Heart left ventricle (tissue), 16 donors: ENCODE data around the gene NMRAL1. TPM values are rescaled to one million over a fixed set of nuclear protein-coding genes. Genes with fewer than 3 reads are reported as not detected.

Experiments
- ATAC-seq, 4 donors: fragments of 200-7000 bp; cut with Tn5 transposase; one replicate each; pipeline ENCODE4 v1.9.1; 2020 to 2022; ENCODE audit warnings: moderate library complexity in 4 of 4, mild to moderate bottlenecking in 3 of 4, moderate number of reproducible peaks in 1 of 4
- DNase-seq, 5 donors: peaks; one replicate each; pipeline ENCODE4 v3.0.0-alpha.2; 2020
- H3K27ac ChIP-seq, 12 donors: fragments of 200-600 bp; sonication (generic) in 4 of 12; one replicate each; pipeline versions ENCODE4 v1.5.0 to v1.8.0; 2016 to 2022; ENCODE audit warnings: mild to moderate bottlenecking in 2 of 12
- H3K27me3 ChIP-seq, 9 donors: fragments of 200-600 bp; sonication (generic) in 2 of 9; one replicate each; pipeline versions ENCODE4 v1.5.1 to v1.8.0; 2016 to 2022; ENCODE audit warnings: mild to moderate bottlenecking in 3 of 9
- H3K36me3 ChIP-seq, 9 donors: fragments of 200-600 bp; sonication (generic) in 2 of 9; one replicate each; pipeline versions ENCODE4 v1.5.0 to v1.8.0; 2018 to 2022; ENCODE audit warnings: mild to moderate bottlenecking in 2 of 9
- H3K4me1 ChIP-seq, 12 donors: fragments of 200-600 bp; sonication (generic) in 4 of 12; one replicate each; pipeline versions ENCODE4 v1.5.0 to v1.8.0; 2016 to 2022; ENCODE audit warnings: mild to moderate bottlenecking in 3 of 12
- H3K4me3 ChIP-seq, 12 donors: fragments of 200-600 bp; sonication (generic) in 4 of 12; one replicate each; pipeline versions ENCODE4 v1.5.0 to v1.8.0; 2017 to 2022; ENCODE audit warnings: mild to moderate bottlenecking in 9 of 12, moderate library complexity in 4 of 12
- H3K9me3 ChIP-seq, 12 donors: fragments of 200-600 bp; sonication (generic) in 4 of 12; one replicate each; pipeline versions ENCODE4 v1.5.0 to v1.8.0; 2016 to 2022; ENCODE audit warnings: mild to moderate bottlenecking in 1 of 12
- POLR2A ChIP-seq, 2 donors: fragments of 450-650 bp; IDR thresholded peaks; one replicate each; pipeline ENCODE4 v1.6.1; 2017; ENCODE audit warnings: antibody characterized with exemption in 2 of 2, mild to moderate bottlenecking in 2 of 2, moderate library complexity in 2 of 2
- WGBS, 4 donors: extraction: QIAGEN DNeasy Blood & Tissue Kit in 2 of 4; methylation state at CpG; one replicate each; pipeline versions ENCODE4 v1.1.5 to v1.1.7; 2013 to 2018; 5-methylcytosine and 5-hydroxymethylcytosine counted together
- intact Hi-C, 10 donors: fragments of 100-400 bp; cut with DNase I; formaldehyde crosslinking; loops; one replicate each; pipeline versions ENCODE4 v1.11.1 to v1.14.2; 2022
- polyA plus RNA-seq, 2 donors: library from polyadenylated mRNA; stranded (reverse); fragments of 200-250 nt; gene quantifications; one replicate each; pipeline ENCODE4 v1.2.3, GENCODE V29; 2013
- total RNA-seq, 9 donors: library from RNA; depleted of rRNA in 2 of 9; stranded (reverse); fragments of >200 nt in 2 of 9; fragmentation: NEBNext Ultra II Directional in 3 of 9; extraction: Animal tissue kit (Norgen Biotek cat#: 25700) in 3 of 9; gene quantifications; one replicate each; pipeline versions ENCODE4 v1.1.0 to v1.2.4, GENCODE V29; 2016 to 2023
- TF ChIP-seq, protein P1 (sequence below), 12 donors: fragments of 200-600 bp; sonication (generic) in 4 of 12; IDR thresholded peaks; one replicate each; pipeline versions ENCODE4 v1.5.0 to v1.8.0; 2018 to 2022; ENCODE audit warnings: antibody characterized with exemption in 12 of 12, mild to moderate bottlenecking in 5 of 12
- donor health status: ischemic (EF 13 %, LVEDD 7.1; RV severe dilation, severe dysfunction).
- donor health status: healthy with polysubstance abuse.
- donor health status: DM: no; HTN: yes; CAD: no.
- donor health status: DM: no; HTN: no; CAD: no.
- donor health status: ischemic (EF 25% LVEDD 6.9; RV normal size, moderate dysfunction).
- donor health status: ischemic (EF 25% LVEDD 5.7; RV mildly dilated, moderate dysfunction).
- donor health status: healthy.
- donor health status: DM: yes; HTN: yes; CAD: no.
- donor health status: ischemic (EF 35%, LVEDD 5.7; RV mildly dilated, moderate dysfunction).
- donor health status: nonischemic (EF 11% LVEDD 7.7; RV severe dilation, severe dysfunction).
- donor health status: DM: yes; HTN: yes; CAD: no.
- donor health status: PGD.
- donor health status: ischemic (EF 29% LVEDD 5.4; RV normal size, mild dysfunction).
- donor health status: nonischemic (EF 23%, LVEDD 6.1; RV moderate dilation, normal function).

NMRAL1 gene
- total and polyA plus RNA-seq, 11 donors = 12.0 to 47.5 (median 25.4) TPM

DNA sequence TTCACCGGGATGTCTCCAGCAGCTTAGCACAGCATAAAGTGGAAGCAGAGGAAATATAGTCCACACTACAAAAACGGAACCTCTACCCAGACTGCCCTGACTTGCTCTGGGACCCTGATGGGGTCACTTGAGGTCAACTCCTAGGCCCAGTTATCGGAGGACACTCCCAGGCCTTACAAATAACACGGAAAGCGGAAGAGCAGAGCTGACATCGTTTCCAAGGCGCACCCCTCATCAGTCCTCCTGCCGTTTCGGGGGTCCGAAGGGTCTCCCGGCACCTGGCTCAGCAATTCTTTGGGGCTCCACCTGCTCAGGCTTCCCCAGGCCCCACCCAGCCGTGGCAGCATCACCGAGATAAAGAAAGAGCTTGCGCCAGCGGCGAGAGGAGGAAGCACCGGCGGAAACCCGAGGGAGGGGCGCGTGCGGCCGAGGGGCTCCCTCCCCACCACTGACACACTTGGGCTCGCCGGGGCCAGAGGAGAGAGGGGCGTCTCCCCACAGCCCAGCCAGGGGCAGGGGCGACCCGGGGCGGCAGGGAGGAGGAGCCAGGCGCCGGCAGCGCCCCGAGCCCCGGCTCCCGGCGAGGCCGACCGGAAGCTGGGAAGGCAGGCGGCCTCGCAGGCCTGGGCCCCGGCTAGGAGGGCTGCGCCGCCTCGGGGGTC is 58.8 kb downstream of the NMRAL1 start:
- intact Hi-C loops = no loop called here
- Histone ChIP-seq H3K27ac (peak overlapping the region; percentile 59 to 96 (median 82)), H3K4me1 (peaks cover 0 to 66% (median 20%) of the 10 kb centered on the region in 12 donors), H3K36me3 (peaks cover 0 to 26% (median 3%) of the 10 kb centered on the region in 9 donors), H3K27me3 (no peaks in the 10 kb centered on the region), H3K9me3 (no peaks in the 10 kb centered on the region), H3K4me3 (peak overlapping the region; percentile 72 to 99 (median 96))
- DNase-seq (peak in 4 of 5 donors; percentile 51 to 80 (median 64)), ATAC-seq (peak in 3 of 4 donors; percentile 17 to 42 (median 21))
- TF ChIP-seq, protein P1, sequence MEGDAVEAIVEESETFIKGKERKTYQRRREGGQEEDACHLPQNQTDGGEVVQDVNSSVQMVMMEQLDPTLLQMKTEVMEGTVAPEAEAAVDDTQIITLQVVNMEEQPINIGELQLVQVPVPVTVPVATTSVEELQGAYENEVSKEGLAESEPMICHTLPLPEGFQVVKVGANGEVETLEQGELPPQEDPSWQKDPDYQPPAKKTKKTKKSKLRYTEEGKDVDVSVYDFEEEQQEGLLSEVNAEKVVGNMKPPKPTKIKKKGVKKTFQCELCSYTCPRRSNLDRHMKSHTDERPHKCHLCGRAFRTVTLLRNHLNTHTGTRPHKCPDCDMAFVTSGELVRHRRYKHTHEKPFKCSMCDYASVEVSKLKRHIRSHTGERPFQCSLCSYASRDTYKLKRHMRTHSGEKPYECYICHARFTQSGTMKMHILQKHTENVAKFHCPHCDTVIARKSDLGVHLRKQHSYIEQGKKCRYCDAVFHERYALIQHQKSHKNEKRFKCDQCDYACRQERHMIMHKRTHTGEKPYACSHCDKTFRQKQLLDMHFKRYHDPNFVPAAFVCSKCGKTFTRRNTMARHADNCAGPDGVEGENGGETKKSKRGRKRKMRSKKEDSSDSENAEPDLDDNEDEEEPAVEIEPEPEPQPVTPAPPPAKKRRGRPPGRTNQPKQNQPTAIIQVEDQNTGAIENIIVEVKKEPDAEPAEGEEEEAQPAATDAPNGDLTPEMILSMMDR (IDR thresholded peaks at IDR 0.05) = no peak
- TF ChIP-seq POLR2A (IDR thresholded peaks at IDR 0.05) = peak in 1 of 2 donors; percentile 17
- WGBS, 4 donors = 3 to 7% (median 5%) methylated on average over 15 to 44 of the region's 44 CpGs

DNA sequence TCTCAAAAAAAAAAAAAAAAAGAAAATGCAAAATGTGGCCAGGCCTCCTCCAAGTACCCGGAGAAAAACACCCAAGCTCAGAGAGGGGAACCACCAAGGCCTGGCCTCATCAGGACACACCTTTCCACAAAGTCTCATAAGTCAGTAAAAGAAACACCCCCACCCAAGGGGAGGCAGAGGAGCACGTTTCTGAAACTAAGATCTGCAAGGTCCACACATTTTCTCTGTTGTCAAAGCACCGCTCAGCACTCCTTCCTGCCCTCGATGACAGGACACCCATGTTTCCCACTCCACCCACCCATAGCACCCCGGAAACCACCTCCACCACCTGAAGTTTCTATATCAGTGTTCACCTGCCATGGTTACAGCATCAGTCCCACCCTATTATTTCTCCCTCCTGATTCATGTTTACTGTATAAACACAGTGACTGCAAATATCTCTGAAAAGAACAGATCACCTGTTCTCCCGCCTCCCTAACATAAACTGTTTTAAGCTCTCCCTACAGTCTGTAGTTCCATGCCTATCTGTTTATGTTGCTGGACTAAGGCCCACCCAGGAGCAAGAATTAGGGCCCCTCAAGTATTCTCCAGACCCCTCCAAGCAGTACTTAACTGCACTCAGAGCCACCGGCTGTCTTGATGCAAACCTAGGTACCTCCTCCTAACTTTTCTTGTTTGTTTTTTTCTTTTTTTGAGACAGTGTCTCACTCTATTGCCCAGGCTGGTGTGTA is 60.1 kb downstream of the NMRAL1 start:
- Histone ChIP-seq H3K9me3 (no peaks in the 10 kb centered on the region), H3K27ac (peak overlapping the region in 1 of 12 donors; percentile 96), H3K36me3 (peaks cover 0 to 40% (median 5%) of the 10 kb centered on the region in 9 donors), H3K4me1 (peaks cover 0 to 69% (median 27%) of the 10 kb centered on the region in 12 donors), H3K27me3 (no peaks in the 10 kb centered on the region), H3K4me3 (peak overlapping the region in 1 of 12 donors; percentile 96)
- WGBS, 4 donors = 90 to 92% (median 91%) methylated on average over 7 of the region's 7 CpGs
- ATAC-seq = no peak
- DNase-seq = no peak
- intact Hi-C loops = no loop called here
- TF ChIP-seq, protein P1 (IDR thresholded peaks at IDR 0.05) = no peak

DNA sequence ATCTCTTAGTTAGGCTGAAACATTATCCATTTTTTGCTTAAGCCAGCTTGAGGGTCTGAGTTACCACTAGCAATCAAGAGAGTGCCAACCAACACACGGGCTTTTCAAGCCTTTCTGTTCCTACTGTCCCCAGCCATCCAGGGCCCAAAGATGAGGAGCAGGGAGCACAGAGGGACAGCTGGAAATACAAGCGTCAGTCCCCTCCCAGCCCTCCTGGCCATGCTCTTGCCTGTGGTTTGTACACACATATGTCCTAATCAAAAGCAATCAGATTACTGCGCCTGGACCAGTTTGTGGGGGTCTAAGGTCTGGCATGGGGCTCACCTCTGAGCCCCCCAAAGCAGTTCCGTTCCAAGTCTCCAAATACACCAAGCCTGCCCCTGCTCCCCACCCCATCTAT is 61.6 kb downstream of the NMRAL1 start:
- peaks cover 0 to 53% (median 12%) of the 10 kb centered on the region in 9 donors for H3K36me3 ChIP-seq
- no peak for ATAC-seq
- WGBS, 4 donors = 94 to 98% (median 97%) methylated on average over 4 of the region's 4 CpGs
- no peaks in the 10 kb centered on the region for H3K9me3 ChIP-seq
- H3K27me3 ChIP-seq = no peaks in the 10 kb centered on the region
- intact Hi-C loops = no loop called here
- no peak for DNase-seq
- peaks cover 0 to 70% (median 38%) of the 10 kb centered on the region in 12 donors for H3K4me1 ChIP-seq
- TF ChIP-seq, protein P1 (IDR thresholded peaks at IDR 0.05) = no peak
- TF ChIP-seq POLR2A (IDR thresholded peaks at IDR 0.05) = no peak
- H3K27ac ChIP-seq = peak overlapping the region in 1 of 12 donors; percentile 2
- H3K4me3 ChIP-seq = no peak overlapping the region

DNA sequence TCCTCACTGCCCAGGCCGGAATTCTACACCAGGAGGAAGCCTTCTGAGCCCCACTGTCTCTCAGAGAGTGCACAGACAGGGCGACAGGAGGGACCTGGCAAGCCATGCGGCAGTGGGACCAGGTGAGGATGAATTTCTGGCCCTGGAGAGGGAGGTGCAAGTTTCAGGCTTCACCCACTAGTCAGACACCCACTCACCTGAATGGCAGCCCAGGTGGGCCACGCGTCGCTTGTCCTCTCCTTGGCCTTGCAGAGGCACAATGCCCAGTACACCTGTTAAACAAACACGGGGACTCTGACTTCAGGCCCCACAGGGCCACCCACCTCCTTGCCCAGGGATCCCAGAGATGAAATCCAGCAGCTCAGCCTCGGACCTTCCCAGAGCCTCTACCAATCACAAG is 62.3 kb downstream of the NMRAL1 start:
- intact Hi-C loops = no loop called here
- no peaks in the 10 kb centered on the region for H3K9me3 ChIP-seq
- peak overlapping the region in 7 of 12 donors; percentile 2 to 62 (median 47) for H3K27ac ChIP-seq
- no peaks in the 10 kb centered on the region for H3K27me3 ChIP-seq
- no peak overlapping the region for H3K4me3 ChIP-seq
- H3K36me3 ChIP-seq = peaks cover 0 to 60% (median 19%) of the 10 kb centered on the region in 9 donors
- 76 to 91% (median 90%) methylated on average over 3 to 8 of the region's 8 CpGs for WGBS, 4 donors
- peak in 1 of 5 donors; percentile 55 for DNase-seq
- TF ChIP-seq, protein P1 (IDR thresholded peaks at IDR 0.05) = no peak
- no peak for TF ChIP-seq POLR2A (IDR thresholded peaks at IDR 0.05)
- ATAC-seq = no peak
- peaks cover 0 to 67% (median 38%) of the 10 kb centered on the region in 12 donors for H3K4me1 ChIP-seq
